Natural killer cell (primary cell): ENCODE results near the gene CERK. TPM values are rescaled to one million over a fixed set of nuclear protein-coding genes. Genes with fewer than 3 reads are reported as not detected.

Experiments
- ATAC-seq, 3 donors: fragments of 150-1000 bp in 2 of 3; fragments of 200-7000 bp in 1 of 3; cut with Tn5 transposase; 1 replicate in 1 of 3; 2 replicates in 2 of 3; pipeline ENCODE4 v1.10.0; 2021; ENCODE audit warnings: mild to moderate bottlenecking in 2 of 3, moderate library complexity in 2 of 3
- DNase-seq, 2 donors: peaks; one replicate each; pipeline versions ENCODE4 v3.0.0 to v3.0.0-alpha.2; 2013 to 2021; ENCODE audit warnings: mixed read lengths in 1 of 2
- H3K27ac ChIP-seq: one replicate; pipeline ENCODE4 v1.5.1; 2013; ENCODE audit warnings: mild to moderate bottlenecking, low read length
- H3K27me3 ChIP-seq: one replicate; pipeline ENCODE4 v1.6.1; 2013; ENCODE audit warnings: low read length; ENCODE audit not compliant: control insufficient read depth, insufficient read depth
- H3K36me3 ChIP-seq: one replicate; pipeline ENCODE4 v1.6.1; 2013; ENCODE audit warnings: low read length; ENCODE audit not compliant: control insufficient read depth, insufficient read depth
- H3K4me1 ChIP-seq: one replicate; pipeline ENCODE4 v1.6.1; 2013; ENCODE audit warnings: low read length; ENCODE audit not compliant: control insufficient read depth, insufficient read depth
- H3K4me3 ChIP-seq: one replicate; pipeline ENCODE4 v1.5.1; 2013; ENCODE audit warnings: low read length
- H3K9me3 ChIP-seq: one replicate; pipeline ENCODE4 v1.6.1; 2013; ENCODE audit warnings: low read length; ENCODE audit not compliant: control insufficient read depth, insufficient read depth
- H3K27ac Mint-ChIP-seq, 2 donors: one replicate each; pipeline ENCODE4 v1.8.0; 2022; ENCODE audit warnings: mild to moderate bottlenecking in 2 of 2, mixed read lengths in 2 of 2, moderate library complexity in 1 of 2
- H3K27me3 Mint-ChIP-seq, 2 donors: one replicate each; pipeline ENCODE4 v1.8.0; 2022; ENCODE audit warnings: low read depth in 2 of 2, mixed read lengths in 2 of 2
- H3K36me3 Mint-ChIP-seq: one replicate; pipeline ENCODE4 v1.8.0; 2022; ENCODE audit warnings: mixed read lengths
- H3K4me1 Mint-ChIP-seq, 2 donors: one replicate each; pipeline ENCODE4 v1.8.0; 2022; ENCODE audit warnings: mixed read lengths in 2 of 2
- H3K4me3 Mint-ChIP-seq: one replicate; pipeline ENCODE4 v1.8.0; 2022; ENCODE audit warnings: mild to moderate bottlenecking, moderate library complexity, mixed read lengths
- H3K9me3 Mint-ChIP-seq, 2 donors: one replicate each; pipeline ENCODE4 v1.8.0; 2022; ENCODE audit warnings: mixed read lengths in 2 of 2
- WGBS: methylation state at CpG from one replicate; pipeline ENCODE4 v1.1.7; 2013; ENCODE audit warnings: missing lambda C conversion rate; ENCODE audit not compliant: insufficient coverage; 5-methylcytosine and 5-hydroxymethylcytosine counted together
- intact Hi-C: fragments of 100-400 bp; cut with micrococcal nuclease; formaldehyde crosslinking; loops from one replicate; pipeline ENCODE4 v1.14.2; 2022
- total RNA-seq, 4 donors: library from RNA; stranded (reverse); fragments of 120-200 nt in 1 of 4; gene quantifications; one replicate each; pipeline versions ENCODE4 v1.2.3 to v1.2.4, GENCODE V29; 2013 to 2022
- TF ChIP-seq, protein P1 (sequence below): fragments of 200-600 bp; IDR thresholded peaks from one replicate; pipeline ENCODE4 v1.8.0; 2022; ENCODE audit warnings: antibody characterized with exemption

CERK gene
- total RNA-seq, 3 donors from 2014 or later (not counting 1 experiment from before 2014, with no cell fraction given) = 50.0 to 71.2 (median 55.6) TPM

DNA sequence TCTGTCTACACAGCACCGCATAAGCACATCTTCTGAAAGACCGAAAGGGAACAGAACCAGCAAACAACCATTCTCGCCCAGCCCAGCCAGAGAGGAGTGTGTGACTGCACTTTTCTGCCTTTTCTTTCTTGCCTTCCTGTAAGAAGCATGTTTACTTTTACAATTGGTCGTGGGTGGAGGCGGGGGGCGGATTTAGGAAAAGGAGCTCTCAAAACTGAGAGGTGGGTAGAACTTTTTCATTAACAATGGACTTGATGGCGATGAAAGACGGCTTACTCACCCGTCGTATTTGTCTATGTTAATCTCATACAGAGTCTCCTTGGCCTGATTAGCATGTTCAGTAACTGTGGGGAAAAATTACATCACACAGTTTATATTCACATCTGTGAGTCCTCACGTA is 27.2 kb downstream of the CERK start:
- Histone ChIP-seq H3K36me3 (peaks cover 78% of the 10 kb centered on the region), H3K4me3 (no peak overlapping the region), H3K27me3 (no peaks in the 10 kb centered on the region), H3K4me1 (no peaks in the 10 kb centered on the region), H3K27ac (no peak overlapping the region), H3K9me3 (no peaks in the 10 kb centered on the region)
- Mint-ChIP-seq H3K27me3 (no peaks in the 10 kb centered on the region), H3K9me3 (no peaks in the 10 kb centered on the region), H3K4me1 (no peaks in the 10 kb centered on the region), H3K4me3 (no peak overlapping the region), H3K36me3 (peaks cover 8% of the 10 kb centered on the region), H3K27ac (no peak overlapping the region)
- no peak for ATAC-seq
- WGBS = 98% methylated on average over 11 of the region's 11 CpGs
- intact Hi-C loops = no loop called here
- DNase-seq = no peak
- TF ChIP-seq, protein P1, sequence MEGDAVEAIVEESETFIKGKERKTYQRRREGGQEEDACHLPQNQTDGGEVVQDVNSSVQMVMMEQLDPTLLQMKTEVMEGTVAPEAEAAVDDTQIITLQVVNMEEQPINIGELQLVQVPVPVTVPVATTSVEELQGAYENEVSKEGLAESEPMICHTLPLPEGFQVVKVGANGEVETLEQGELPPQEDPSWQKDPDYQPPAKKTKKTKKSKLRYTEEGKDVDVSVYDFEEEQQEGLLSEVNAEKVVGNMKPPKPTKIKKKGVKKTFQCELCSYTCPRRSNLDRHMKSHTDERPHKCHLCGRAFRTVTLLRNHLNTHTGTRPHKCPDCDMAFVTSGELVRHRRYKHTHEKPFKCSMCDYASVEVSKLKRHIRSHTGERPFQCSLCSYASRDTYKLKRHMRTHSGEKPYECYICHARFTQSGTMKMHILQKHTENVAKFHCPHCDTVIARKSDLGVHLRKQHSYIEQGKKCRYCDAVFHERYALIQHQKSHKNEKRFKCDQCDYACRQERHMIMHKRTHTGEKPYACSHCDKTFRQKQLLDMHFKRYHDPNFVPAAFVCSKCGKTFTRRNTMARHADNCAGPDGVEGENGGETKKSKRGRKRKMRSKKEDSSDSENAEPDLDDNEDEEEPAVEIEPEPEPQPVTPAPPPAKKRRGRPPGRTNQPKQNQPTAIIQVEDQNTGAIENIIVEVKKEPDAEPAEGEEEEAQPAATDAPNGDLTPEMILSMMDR = no peak

DNA sequence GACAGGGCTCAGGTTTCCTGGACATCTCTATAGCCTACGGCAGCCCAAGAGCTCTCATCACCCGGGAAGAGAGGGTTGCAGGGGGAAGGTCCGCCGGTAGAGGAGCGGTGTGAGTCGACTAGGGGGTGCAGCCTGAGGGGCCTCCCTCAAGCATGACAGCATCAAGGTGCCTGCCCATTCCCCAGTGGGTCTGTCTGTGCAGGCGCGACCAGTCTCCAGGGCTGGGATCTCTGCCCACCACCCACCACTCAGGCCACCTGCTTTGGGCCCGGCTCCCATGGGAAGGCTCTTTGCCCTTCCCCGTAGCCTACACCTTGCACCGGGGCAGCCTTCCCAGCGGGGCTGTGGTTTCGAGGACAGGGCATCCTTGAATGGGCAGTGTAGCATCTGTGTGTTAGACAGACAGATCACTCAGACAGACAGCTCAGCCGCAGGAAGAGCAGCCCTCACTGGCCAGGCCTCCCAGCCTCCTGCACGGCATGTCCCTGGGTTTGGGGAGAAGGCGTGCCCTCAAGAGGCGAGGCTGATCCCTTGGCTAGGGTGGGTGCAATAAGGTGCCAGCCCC is 29.2 kb downstream of the CERK start:
- Histone ChIP-seq H3K36me3 (peaks cover 70% of the 10 kb centered on the region), H3K4me3 (no peak overlapping the region), H3K9me3 (no peaks in the 10 kb centered on the region), H3K4me1 (no peaks in the 10 kb centered on the region), H3K27ac (no peak overlapping the region), H3K27me3 (no peaks in the 10 kb centered on the region)
- H3K27me3 Mint-ChIP-seq = no peaks in the 10 kb centered on the region
- DNase-seq = no peak
- no peaks in the 10 kb centered on the region for H3K4me1 Mint-ChIP-seq
- no peaks in the 10 kb centered on the region for H3K9me3 Mint-ChIP-seq
- no peak overlapping the region for H3K4me3 Mint-ChIP-seq
- intact Hi-C loops = no loop called here
- WGBS = 91% methylated on average over 17 of the region's 17 CpGs
- TF ChIP-seq, protein P1 = no peak
- H3K36me3 Mint-ChIP-seq = peaks cover 8% of the 10 kb centered on the region
- no peak for ATAC-seq
- H3K27ac Mint-ChIP-seq = peak overlapping the region in 1 of 2 donors; percentile 27

DNA sequence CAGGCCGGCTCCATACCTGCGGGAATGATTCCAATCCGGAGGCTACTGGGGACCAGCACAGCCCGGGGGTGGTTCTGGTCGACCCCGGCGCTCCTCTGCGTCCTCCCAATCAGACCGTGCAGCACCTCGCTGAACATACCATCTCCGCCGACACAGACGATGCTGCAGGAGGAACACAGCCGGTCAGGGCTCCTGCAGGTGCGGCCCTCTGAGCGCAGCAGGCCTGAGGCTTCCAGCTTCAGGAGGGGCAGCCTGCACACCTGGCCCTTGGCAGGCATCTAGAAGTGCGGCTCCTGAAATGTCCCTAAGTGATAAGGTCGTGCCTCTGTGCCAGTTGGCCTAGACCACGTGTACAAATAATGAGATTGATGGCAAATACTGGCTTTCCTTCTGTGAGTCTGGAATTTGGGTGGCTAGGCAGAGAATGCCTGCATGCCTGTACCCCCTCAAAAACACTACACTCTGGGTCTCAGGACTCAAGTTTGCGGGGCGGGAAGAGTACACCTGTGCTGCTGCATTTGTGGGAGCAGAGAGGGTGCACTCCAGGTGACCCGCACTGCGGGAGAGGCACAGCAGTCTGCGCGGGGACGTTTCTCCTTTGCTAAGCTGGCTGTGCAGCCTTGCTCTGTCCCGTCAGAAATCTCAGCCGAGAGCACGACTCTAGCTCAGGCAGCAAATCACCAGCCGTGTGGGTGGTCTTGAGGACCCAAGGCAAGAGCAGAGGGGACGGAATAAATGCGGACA is 30.1 kb downstream of the CERK start:
- TF ChIP-seq, protein P1 = no peak
- ATAC-seq = no peak
- no peaks in the 10 kb centered on the region for H3K9me3 Mint-ChIP-seq
- peak overlapping the region in 1 of 2 donors; percentile 27 for H3K27ac Mint-ChIP-seq
- peaks cover 8% of the 10 kb centered on the region for H3K36me3 Mint-ChIP-seq
- no peaks in the 10 kb centered on the region for H3K4me1 Mint-ChIP-seq
- H3K36me3 ChIP-seq = peaks cover 71% of the 10 kb centered on the region
- H3K9me3 ChIP-seq = no peaks in the 10 kb centered on the region
- no peak overlapping the region for H3K4me3 ChIP-seq
- DNase-seq = no peak
- H3K4me3 Mint-ChIP-seq = no peak overlapping the region
- WGBS = 96% methylated on average over 32 of the region's 32 CpGs
- H3K4me1 ChIP-seq = no peaks in the 10 kb centered on the region
- intact Hi-C loops = no loop called here
- no peak overlapping the region for H3K27ac ChIP-seq
- H3K27me3 ChIP-seq = no peaks in the 10 kb centered on the region
- no peaks in the 10 kb centered on the region for H3K27me3 Mint-ChIP-seq
